Endodermal cell (in vitro differentiated cells): ENCODE results near the gene RAX2. TPM values are rescaled to one million over a fixed set of nuclear protein-coding genes. Genes with fewer than 3 reads are reported as not detected.
A peak's percentile ranks its signal among the peaks of the same experiment; 100 is the strongest.

Experiments used
- DNase-seq: peaks from one replicate; pipeline ENCODE4 v3.0.0-alpha.2; 2017
- H3K27ac ChIP-seq: 2 replicates; pipeline ENCODE4 v1.5.1; 2013; ENCODE audit warnings: mild to moderate bottlenecking, low read depth, low read length, moderate library complexity
- H3K27me3 ChIP-seq: 2 replicates; pipeline ENCODE4 v1.6.1; 2013; ENCODE audit warnings: mild to moderate bottlenecking, low read length, moderate library complexity; ENCODE audit not compliant: insufficient read depth, control insufficient read depth, poor library complexity, severe bottlenecking
- H3K36me3 ChIP-seq: 2 replicates; pipeline ENCODE4 v1.7.0; 2013; ENCODE audit warnings: mild to moderate bottlenecking, low read length, moderate library complexity; ENCODE audit not compliant: control insufficient read depth, insufficient read depth
- H3K4me1 ChIP-seq: one replicate; pipeline ENCODE4 v1.7.0; 2013; ENCODE audit warnings: low read length; ENCODE audit not compliant: control insufficient read depth, insufficient read depth
- H3K4me3 ChIP-seq: 2 replicates; pipeline ENCODE4 v1.5.1; 2013; ENCODE audit warnings: mild to moderate bottlenecking, low read length, moderate library complexity
- H3K9ac ChIP-seq: 2 replicates; pipeline ENCODE4 v1.6.1; 2013; ENCODE audit warnings: mild to moderate bottlenecking, low read length, moderate library complexity; ENCODE audit not compliant: poor library complexity, severe bottlenecking; ENCODE audit errors: extremely low read depth
- H3K9me3 ChIP-seq: 2 replicates; pipeline ENCODE4 v1.6.1; 2013; ENCODE audit warnings: mild to moderate bottlenecking, low read length, moderate library complexity; ENCODE audit not compliant: control insufficient read depth
- H3K27ac Mint-ChIP-seq: 2 replicates; pipeline ENCODE4 v1.8.0; 2020; ENCODE audit warnings: mixed read lengths
- H3K27me3 Mint-ChIP-seq: 2 replicates; pipeline ENCODE4 v1.8.0; 2021; ENCODE audit warnings: mild to moderate bottlenecking, mixed read lengths; ENCODE audit not compliant: insufficient read depth
- H3K36me3 Mint-ChIP-seq: 2 replicates; pipeline ENCODE4 v1.8.0; 2020; ENCODE audit warnings: low read depth, mixed read lengths
- H3K4me1 Mint-ChIP-seq: 2 replicates; pipeline ENCODE4 v1.8.0; 2020; ENCODE audit warnings: mixed read lengths
- H3K4me3 Mint-ChIP-seq: 2 replicates; pipeline ENCODE4 v1.8.0; 2020; ENCODE audit warnings: mild to moderate bottlenecking, moderate library complexity, mixed read lengths
- H3K9me3 Mint-ChIP-seq: 2 replicates; pipeline ENCODE4 v1.8.0; 2020; ENCODE audit warnings: mild to moderate bottlenecking, mixed read lengths
- WGBS, 2 experiments: methylation state at CpG; one replicate each; pipeline versions ENCODE4 v1.1.5 to v1.1.7; 2013; ENCODE audit warnings: missing lambda C conversion rate in 2 of 2, mixed read lengths in 1 of 2; ENCODE audit not compliant: insufficient coverage in 1 of 2, insufficient read length in 1 of 2; 5-methylcytosine and 5-hydroxymethylcytosine counted together
- total RNA-seq, 2 donors: library from RNA; stranded (reverse); fragmentation: NEBNext Ultra II Directional in 1 of 2; extraction: Animal tissue kit (Norgen Biotek cat#: 25700) in 1 of 2; gene quantifications; 2 replicates in 1 of 2; 3 replicates in 1 of 2; pipeline ENCODE4 v1.2.1, GENCODE V29; 2021
- TF ChIP-seq, protein P1 (sequence below): fragments of 200-600 bp; sonication (generic); conservative IDR thresholded peaks from 2 replicates; pipeline ENCODE4 v1.5.0; 2021; ENCODE audit warnings: antibody characterized with exemption, mild to moderate bottlenecking

Gene RAX2
- total RNA-seq, 2 donors from 2014 or later: not detected

DNA sequence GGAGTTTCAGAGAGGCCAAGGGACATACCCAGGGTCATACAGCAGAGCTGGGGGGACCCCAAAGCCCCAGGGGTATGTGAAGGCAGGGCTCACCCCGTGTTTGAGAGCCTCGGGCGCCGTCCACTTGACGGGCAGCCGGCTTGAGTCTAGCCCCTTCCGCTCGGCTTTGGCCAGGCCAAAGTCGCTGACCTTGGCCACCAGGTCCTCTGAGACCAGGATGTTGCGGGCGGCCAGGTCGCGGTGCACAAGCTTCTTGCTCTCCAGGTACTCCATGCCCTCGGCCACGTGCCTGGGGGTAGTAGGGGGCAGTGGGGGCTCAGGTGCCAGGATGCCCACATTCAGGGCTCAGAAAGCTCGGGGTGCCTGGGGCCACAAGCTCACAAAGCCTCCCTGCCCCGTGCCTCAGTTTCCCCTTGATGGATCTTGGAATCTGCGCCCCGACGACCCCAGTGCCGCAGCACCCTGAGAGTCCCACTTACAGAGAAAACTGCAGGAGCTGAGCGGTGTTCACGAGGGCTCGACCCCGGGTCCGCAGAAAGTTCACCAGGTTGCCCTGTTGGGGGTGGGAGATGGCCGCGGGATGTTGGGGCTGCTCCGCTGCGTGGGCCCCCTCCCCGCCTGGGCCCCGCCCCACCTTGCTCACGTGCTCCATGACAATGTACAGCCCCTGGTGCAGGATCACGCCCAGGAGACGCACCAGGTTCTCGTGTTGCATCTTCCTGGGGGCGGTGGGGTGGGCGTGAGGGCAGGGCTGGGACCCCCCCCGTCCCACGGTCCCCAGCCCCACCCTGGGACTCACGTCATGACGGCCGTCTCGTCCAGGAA lies 7.1 kb upstream of the RAX2 start:
- no peak overlapping the region for H3K27ac Mint-ChIP-seq
- no peak overlapping the region for H3K27ac ChIP-seq
- no peak overlapping the region for H3K4me3 ChIP-seq
- peaks cover 20% of the 10 kb centered on the region for H3K27me3 Mint-ChIP-seq
- no peaks in the 10 kb centered on the region for H3K4me1 ChIP-seq
- peaks cover 20% of the 10 kb centered on the region for H3K9me3 ChIP-seq
- no peak overlapping the region for H3K9ac ChIP-seq
- no peaks in the 10 kb centered on the region for H3K4me1 Mint-ChIP-seq
- peak; percentile 37 for DNase-seq
- H3K36me3 ChIP-seq: no peaks in the 10 kb centered on the region
- WGBS, 2 experiments: 77 to 87% methylated on average over 13 to 44 of the region's 44 CpGs
- H3K9me3 Mint-ChIP-seq: peaks cover 21% of the 10 kb centered on the region
- peaks cover 9% of the 10 kb centered on the region for H3K36me3 Mint-ChIP-seq
- no peak overlapping the region for H3K4me3 Mint-ChIP-seq
- TF ChIP-seq, protein P1, sequence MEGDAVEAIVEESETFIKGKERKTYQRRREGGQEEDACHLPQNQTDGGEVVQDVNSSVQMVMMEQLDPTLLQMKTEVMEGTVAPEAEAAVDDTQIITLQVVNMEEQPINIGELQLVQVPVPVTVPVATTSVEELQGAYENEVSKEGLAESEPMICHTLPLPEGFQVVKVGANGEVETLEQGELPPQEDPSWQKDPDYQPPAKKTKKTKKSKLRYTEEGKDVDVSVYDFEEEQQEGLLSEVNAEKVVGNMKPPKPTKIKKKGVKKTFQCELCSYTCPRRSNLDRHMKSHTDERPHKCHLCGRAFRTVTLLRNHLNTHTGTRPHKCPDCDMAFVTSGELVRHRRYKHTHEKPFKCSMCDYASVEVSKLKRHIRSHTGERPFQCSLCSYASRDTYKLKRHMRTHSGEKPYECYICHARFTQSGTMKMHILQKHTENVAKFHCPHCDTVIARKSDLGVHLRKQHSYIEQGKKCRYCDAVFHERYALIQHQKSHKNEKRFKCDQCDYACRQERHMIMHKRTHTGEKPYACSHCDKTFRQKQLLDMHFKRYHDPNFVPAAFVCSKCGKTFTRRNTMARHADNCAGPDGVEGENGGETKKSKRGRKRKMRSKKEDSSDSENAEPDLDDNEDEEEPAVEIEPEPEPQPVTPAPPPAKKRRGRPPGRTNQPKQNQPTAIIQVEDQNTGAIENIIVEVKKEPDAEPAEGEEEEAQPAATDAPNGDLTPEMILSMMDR: no peak
- peaks cover 3% of the 10 kb centered on the region for H3K27me3 ChIP-seq

DNA sequence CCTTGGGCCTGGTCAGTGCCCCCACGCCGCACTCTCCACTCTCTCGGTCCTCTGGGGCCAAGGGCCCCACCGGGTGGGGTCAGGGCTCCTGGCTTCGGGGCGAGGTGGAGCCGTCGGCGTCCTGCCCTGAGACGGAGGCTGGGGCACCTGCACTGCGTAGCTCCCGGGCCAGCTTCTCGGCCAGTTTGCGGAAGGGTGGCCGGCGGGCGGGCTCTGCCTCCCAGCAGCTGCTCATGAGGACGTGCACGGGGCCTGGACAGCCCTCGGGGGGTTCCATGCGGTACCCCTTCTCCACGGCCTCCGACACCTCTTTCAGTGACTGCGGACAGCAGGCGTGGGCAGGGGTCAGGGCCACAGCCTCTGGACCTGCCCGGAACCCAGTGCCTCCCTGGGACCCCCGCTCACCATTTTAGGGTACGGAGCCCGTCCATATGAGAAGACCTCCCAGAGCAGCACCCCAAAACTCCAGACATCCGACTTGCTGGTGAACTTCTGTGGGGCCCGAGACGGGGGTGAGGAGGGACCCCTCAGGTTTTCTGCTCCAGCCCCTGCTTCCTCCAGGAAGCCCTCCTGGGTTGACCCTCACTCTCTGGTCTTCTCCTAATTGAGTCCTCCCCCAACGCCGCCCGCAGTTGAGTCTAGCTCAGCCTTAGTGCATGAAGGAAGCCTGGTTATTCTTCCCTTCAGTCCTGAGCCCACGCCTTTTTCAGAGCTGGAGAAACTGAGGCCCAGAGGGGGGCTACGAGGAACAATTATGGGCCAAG lies 6.3 kb upstream of the RAX2 start:
- H3K27me3 ChIP-seq: no peaks in the 10 kb centered on the region
- no peak overlapping the region for H3K27ac Mint-ChIP-seq
- peaks cover 20% of the 10 kb centered on the region for H3K9me3 ChIP-seq
- H3K36me3 ChIP-seq: no peaks in the 10 kb centered on the region
- H3K27ac ChIP-seq: no peak overlapping the region
- DNase-seq: peak; percentile 38
- H3K4me1 Mint-ChIP-seq: no peaks in the 10 kb centered on the region
- peaks cover 21% of the 10 kb centered on the region for H3K9me3 Mint-ChIP-seq
- WGBS, 2 experiments: 90 to 92% methylated on average over 24 to 37 of the region's 37 CpGs
- TF ChIP-seq, protein P1: no peak
- no peak overlapping the region for H3K4me3 ChIP-seq
- no peak overlapping the region for H3K9ac ChIP-seq
- H3K27me3 Mint-ChIP-seq: peaks cover 16% of the 10 kb centered on the region
- no peak overlapping the region for H3K4me3 Mint-ChIP-seq
- H3K36me3 Mint-ChIP-seq: peaks cover 9% of the 10 kb centered on the region
- H3K4me1 ChIP-seq: no peaks in the 10 kb centered on the region

DNA sequence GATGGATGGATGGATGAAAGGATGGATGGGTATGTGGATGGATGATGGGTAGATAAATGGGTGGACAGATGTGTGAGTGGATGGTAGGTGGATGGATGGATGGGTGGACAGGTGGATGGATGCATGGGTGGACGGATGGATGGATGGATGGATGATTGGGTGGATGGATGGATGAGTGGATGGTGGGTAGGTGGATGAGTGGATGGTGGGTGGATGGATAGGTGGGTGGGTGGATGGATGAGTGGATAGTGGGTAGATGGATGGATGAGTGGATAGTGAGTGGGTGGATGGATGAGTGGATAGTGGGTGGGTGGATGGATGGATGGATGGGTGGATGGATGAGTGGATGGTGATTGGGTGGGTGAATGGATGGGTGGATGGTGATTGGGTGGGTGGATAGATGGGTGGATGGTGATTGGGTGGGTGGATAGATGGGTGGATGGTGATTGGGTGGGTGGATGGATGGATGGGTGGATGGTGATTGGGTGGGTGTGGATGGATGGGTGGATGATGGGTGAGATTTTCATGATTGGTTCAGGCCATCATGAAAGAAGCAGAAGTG lies 4.5 kb upstream of the RAX2 start:
- H3K4me3 Mint-ChIP-seq: no peak overlapping the region
- WGBS, 2 experiments: 75 to 90% methylated on average over 1 of the region's 1 CpG
- TF ChIP-seq, protein P1: no peak

More for the DNA sequence above, 4.5 kb upstream of the RAX2 start:
- Mint-ChIP-seq H3K4me1 (no peaks in the 10 kb centered on the region), H3K27ac (no peak overlapping the region), H3K9me3 (peaks cover 9% of the 10 kb centered on the region), H3K27me3 (peaks cover 7% of the 10 kb centered on the region), H3K36me3 (no peaks in the 10 kb centered on the region)
- Histone ChIP-seq H3K36me3 (no peaks in the 10 kb centered on the region), H3K4me1 (no peaks in the 10 kb centered on the region), H3K9me3 (peaks cover 10% of the 10 kb centered on the region), H3K4me3 (no peak overlapping the region), H3K9ac (no peak overlapping the region), H3K27me3 (no peaks in the 10 kb centered on the region), H3K27ac (no peak overlapping the region)
- DNase-seq: no peak
